Stimulated activated CD8-positive, alpha-beta memory T cell treated with anti-CD3 and anti-CD28 coated beads, Interleukin-12 subunit alpha, Interleukin-12 subunit beta, amount 100 ng/mL, for 4 hours (primary cell): ENCODE measurements around the gene CDKAL1.
"Not testable (repeated sequence)": the region's sequence is repeated elsewhere in the genome, so short reads cannot be mapped to it uniquely, and the experiment has no call there.

Experiments
- DNase-seq: peaks from one replicate; pipeline ENCODE4 v3.0.0-alpha.2; 2020; ENCODE audit warnings: low read depth

The CDKAL1 gene

GRCh38 chr6:20801595-20801994, 267.3 kb downstream of the CDKAL1 start:
- no peak for DNase-seq

GRCh38 chr6:20802596-20802995, 268.3 kb downstream of the CDKAL1 start:
- no peak for DNase-seq

- DNase-seq = no peak
Observed at GRCh38 chr6:20805021-20805420, 270.8 kb downstream of the CDKAL1 start.

- no peak for DNase-seq
Observed at GRCh38 chr6:20806669-20807068, 272.4 kb downstream of the CDKAL1 start.

GRCh38 chr6:20808439-20808838, 274.2 kb downstream of the CDKAL1 start:
- DNase-seq = no peak

- DNase-seq = no peak
Observed at GRCh38 chr6:20808924-20809323, 274.7 kb downstream of the CDKAL1 start.

GRCh38 chr6:20810727-20811108, 276.5 kb downstream of the CDKAL1 start:
- no peak for DNase-seq

- DNase-seq = no peak
Observed at GRCh38 chr6:20811109-20811761, 277.0 kb downstream of the CDKAL1 start.

GRCh38 chr6:20812776-20813175, 278.5 kb downstream of the CDKAL1 start:
- DNase-seq = no peak

- DNase-seq = no peak
Observed at GRCh38 chr6:20814494-20814893, 280.2 kb downstream of the CDKAL1 start.

- no peak for DNase-seq
Observed at GRCh38 chr6:20816126-20816525, 281.9 kb downstream of the CDKAL1 start.

GRCh38 chr6:20817806-20818320, 283.6 kb downstream of the CDKAL1 start:
- no peak for DNase-seq

- DNase-seq = no peak
Observed at GRCh38 chr6:20819774-20820400, 285.6 kb downstream of the CDKAL1 start.

- DNase-seq = no peak
Observed at GRCh38 chr6:20826378-20826777, 292.1 kb downstream of the CDKAL1 start.

GRCh38 chr6:20827798-20828197, 293.5 kb downstream of the CDKAL1 start:
- DNase-seq = no peak

- DNase-seq = no peak
Observed at GRCh38 chr6:20830576-20830975, 296.3 kb downstream of the CDKAL1 start.

- not testable (repeated sequence) for DNase-seq
Observed at GRCh38 chr6:20831251-20831650, 297.0 kb downstream of the CDKAL1 start.

- no peak for DNase-seq
Observed at GRCh38 chr6:20833881-20834515, 299.7 kb downstream of the CDKAL1 start.

- DNase-seq = no peak
Observed at GRCh38 chr6:20835315-20836010, 301.2 kb downstream of the CDKAL1 start.

- DNase-seq = no peak
Observed at GRCh38 chr6:20837189-20837588, 302.9 kb downstream of the CDKAL1 start.

GRCh38 chr6:20838113-20838512, 303.9 kb downstream of the CDKAL1 start:
- no peak for DNase-seq

- no peak for DNase-seq
Observed at GRCh38 chr6:20839630-20840029, 305.4 kb downstream of the CDKAL1 start.

- no peak for DNase-seq
Observed at GRCh38 chr6:20840675-20841074, 306.4 kb downstream of the CDKAL1 start.
